Activated CD8-positive, alpha-beta memory T cell treated with anti-CD3 and anti-CD28 coated beads, Interleukin-2, amount 50 U/mL, for 4 hours (primary cell): ENCODE data around the gene EFCAB10.
"Not testable (repeated sequence)": the region's sequence is repeated elsewhere in the genome, so short reads cannot be mapped to it uniquely, and the experiment has no call there.

Experiments used
- DNase-seq: peaks from one replicate; pipeline ENCODE4 v3.0.0-alpha.2; 2020

EFCAB10 gene

DNA sequence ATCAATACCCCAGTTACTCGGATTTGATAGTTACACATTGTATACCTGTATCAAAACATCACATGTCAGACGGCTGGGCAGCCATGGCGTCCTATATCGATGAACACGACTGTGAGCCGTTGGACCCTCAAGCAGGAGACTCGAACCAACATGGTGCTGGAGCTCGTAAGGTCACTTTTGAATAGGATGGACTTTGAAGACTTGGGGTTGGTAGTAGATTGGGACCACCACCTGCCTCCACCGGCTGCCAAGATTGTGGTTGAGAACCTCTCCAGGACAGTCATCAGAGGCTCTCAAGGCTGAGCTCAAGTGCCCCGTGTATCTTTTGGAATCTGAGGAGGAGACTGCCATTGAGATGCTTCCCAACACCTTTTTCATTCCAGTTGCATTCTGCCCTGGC, 51.2 kb downstream of the EFCAB10 start:
- DNase-seq = no peak

DNA sequence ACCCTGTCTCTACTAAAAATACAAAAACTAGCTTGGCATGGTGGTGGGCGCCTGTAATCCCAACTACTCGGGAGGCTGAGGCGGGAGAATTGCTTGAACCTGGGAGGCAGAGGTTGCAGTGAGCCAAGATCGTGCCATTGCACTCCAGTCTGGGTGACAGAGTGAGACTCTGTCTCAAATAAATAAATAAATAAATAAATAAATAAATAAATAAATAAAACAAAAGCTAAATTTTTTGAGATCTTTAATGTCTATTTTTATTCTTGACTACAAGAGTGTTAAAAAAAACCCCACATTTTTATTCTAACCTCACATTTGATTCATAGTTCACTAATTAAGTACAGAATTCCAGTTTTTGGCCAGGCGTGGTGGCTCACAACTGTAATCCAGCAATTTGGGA, 53.6 kb downstream of the EFCAB10 start:
- not testable (repeated sequence) for DNase-seq

DNA sequence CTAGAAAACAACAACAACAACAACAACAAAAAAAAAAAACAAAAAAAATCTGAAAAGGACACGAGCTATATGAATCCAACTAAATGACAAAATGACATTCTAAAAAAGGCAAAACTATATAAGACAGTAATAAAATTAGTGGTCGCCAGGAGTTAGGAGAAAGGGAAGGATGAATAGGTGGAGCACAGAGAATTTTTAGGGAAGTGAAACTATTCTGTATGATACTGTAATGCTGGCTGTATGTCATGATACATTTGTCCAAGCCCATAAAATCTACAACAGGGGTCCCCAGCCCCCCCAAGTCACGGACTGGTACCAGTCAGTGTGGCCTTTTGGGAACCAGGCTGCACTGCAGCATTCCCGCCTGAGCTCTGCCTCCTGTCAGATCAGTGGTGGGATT, 56.5 kb downstream of the EFCAB10 start:
- DNase-seq = no peak

- DNase-seq = not testable (repeated sequence)
These were observed 56.9 kb downstream of the EFCAB10 start for GRCh38 chr7:105524423-105524822.

- DNase-seq = peak; percentile 81
These were observed 59.4 kb downstream of the EFCAB10 start, which contains the start of gene PUS7 for GRCh38 chr7:105521717-105522463. Gene PUS7 (minus strand): TSS chr7:105522271. CDS start chr7:105508512, 13,759 bp downstream.

- peak; percentile 60 for DNase-seq
These were observed 60.1 kb downstream of the EFCAB10 start for GRCh38 chr7:105521027-105521716.

DNA sequence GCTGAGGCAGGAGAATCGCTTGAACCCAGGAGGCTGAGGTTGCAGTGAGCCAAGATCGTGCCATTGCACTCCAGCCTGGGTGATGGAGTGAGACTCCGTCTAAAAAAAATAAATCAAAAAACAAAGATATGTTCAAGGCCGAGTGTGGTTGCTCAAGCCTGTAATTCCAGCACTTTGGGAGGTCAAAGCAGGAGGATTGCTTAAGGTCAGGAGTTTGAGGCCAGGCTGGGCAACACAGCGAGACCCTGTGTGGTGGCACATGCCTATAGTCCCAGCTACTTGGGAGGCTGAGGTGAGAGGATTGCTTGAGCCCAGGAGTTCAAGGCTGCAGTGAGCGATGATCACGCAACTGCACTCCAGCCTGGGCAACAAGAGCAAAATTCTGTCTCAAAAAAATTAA, 60.7 kb downstream of the EFCAB10 start:
- DNase-seq = not testable (repeated sequence)

DNA sequence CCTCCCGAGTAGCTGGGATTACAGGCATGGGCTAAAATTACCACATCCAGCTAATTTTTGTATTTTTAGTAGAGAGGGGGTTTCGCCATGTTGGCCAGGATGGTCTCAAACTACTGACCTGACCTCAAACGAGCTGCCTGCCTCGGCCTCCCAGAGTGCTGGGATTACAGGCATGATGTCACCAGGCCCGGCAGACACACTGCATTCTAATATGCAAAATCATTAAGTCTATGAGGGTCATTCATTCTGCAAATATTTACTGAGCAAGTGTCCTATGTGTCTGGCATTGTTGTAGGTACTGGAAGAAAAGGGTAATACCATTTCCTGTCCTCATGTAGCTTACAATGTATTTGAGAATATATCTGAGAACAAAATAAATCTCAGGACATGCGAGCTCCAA, 61.9 kb downstream of the EFCAB10 start:
- no peak for DNase-seq

DNA sequence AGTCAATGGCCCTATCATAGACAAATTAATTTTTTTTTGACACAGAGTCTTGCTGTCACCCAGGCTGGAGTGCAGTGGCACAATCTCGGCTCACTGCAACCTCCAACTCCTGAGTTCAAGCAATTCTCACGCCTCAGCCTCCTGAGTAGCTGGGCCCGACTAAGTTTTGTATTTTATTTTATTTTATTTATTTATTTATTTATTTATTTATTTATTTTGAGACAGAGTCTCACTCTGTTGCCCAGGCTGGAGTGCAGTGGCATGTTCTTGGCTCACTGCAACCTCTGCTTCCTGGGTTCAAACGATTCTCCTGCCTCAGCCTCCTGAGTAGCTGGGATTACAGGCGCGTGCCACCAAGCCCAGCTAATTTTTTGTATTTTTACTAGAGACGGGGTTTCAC, 65.7 kb downstream of the EFCAB10 start:
- DNase-seq = not testable (repeated sequence)
